GM13977 (cell line): Measurements from ENCODE around the gene CAGE1.
"Not testable (repeated sequence)": the region's sequence is repeated elsewhere in the genome, so short reads cannot be mapped to it uniquely, and the experiment has no call there.

Experiments
- DNase-seq: peaks from one replicate; pipeline ENCODE4 v3.0.0; 2012; ENCODE audit warnings: low spot score
- CTCF ChIP-seq: IDR thresholded peaks from 2 replicates; pipeline ENCODE4 v1.5.1; 2012; ENCODE audit warnings: mild to moderate bottlenecking, control low read depth; ENCODE audit not compliant: insufficient read depth; ENCODE audit errors: extremely low read depth, missing control alignments
- in situ Hi-C: fragments of 300-500 bp; cut with MboI; formaldehyde crosslinking; loops from one replicate; pipeline ENCODE4 v1.12.0; 2022; ENCODE audit warnings: low sequenced_read_pairs, low pct_unique_long_range_greater_than_20kb, mixed read lengths, inconsistent platforms; ENCODE audit not compliant: unreplicated experiment

Gene CAGE1

GRCh38 chr6:7332090-7332745 is 57.3 kb downstream of the CAGE1 start:
- in situ Hi-C loops: no loop called here
- no peak for DNase-seq
- no peak for TF ChIP-seq CTCF

GRCh38 chr6:7331452-7331851 is 58.1 kb downstream of the CAGE1 start:
- no peak for TF ChIP-seq CTCF
- DNase-seq: no peak
- in situ Hi-C loops: no loop called here

- TF ChIP-seq CTCF: no peak
- in situ Hi-C loops: no loop called here
- DNase-seq: no peak
These were observed 61.3 kb downstream of the CAGE1 start for GRCh38 chr6:7328243-7328642.

GRCh38 chr6:7325750-7326149 is 63.8 kb downstream of the CAGE1 start:
- in situ Hi-C loops: no loop called here
- no peak for TF ChIP-seq CTCF
- no peak for DNase-seq

- no peak for DNase-seq
- in situ Hi-C loops: no loop called here
- no peak for TF ChIP-seq CTCF
These were observed 65.0 kb downstream of the CAGE1 start for GRCh38 chr6:7324520-7324919.

GRCh38 chr6:7323074-7323473 is 66.5 kb downstream of the CAGE1 start:
- in situ Hi-C loops: no loop called here
- DNase-seq: no peak
- TF ChIP-seq CTCF: no peak

GRCh38 chr6:7321866-7322265 is 67.7 kb downstream of the CAGE1 start:
- in situ Hi-C loops, DNase-seq: not testable (repeated sequence)

GRCh38 chr6:7319406-7319805 is 70.1 kb downstream of the CAGE1 start:
- DNase-seq, in situ Hi-C loops: not testable (repeated sequence)
